WTC11 (cell line): ENCODE data around the gene OR5A2. TPM values are rescaled to one million over a fixed set of nuclear protein-coding genes. Genes with fewer than 3 reads are reported as not detected.

Source experiments
- ATAC-seq: fragments of 200-7000 bp; cut with Tn5 transposase; 2 replicates; pipeline ENCODE4 v1.10.0; 2021; ENCODE audit warnings: mild to moderate bottlenecking, moderate library complexity
- CTCF ChIA-PET: fragments of 300-600 bp; sonication (Branson Sonifier 250); formaldehyde crosslinking; loops from one replicate; lab custom pipeline; 2021; ENCODE audit warnings: antibody characterized with exemption; lab: Charles Lee
- POLR2A ChIA-PET: fragments of 350-600 bp; sonication (Branson Sonifier 250); formaldehyde crosslinking; loops from one replicate; lab custom pipeline; 2021; ENCODE audit warnings: antibody characterized with exemption; lab: Charles Lee
- DNase-seq: peaks from one replicate; pipeline ENCODE4 v3.0.0; 2021; ENCODE audit warnings: low spot score
- H3K27ac Mint-ChIP-seq: 2 replicates; pipeline ENCODE4 v1.8.0; 2021; ENCODE audit warnings: mixed read lengths
- H3K27me3 Mint-ChIP-seq: 2 replicates; pipeline ENCODE4 v1.8.0; 2021; ENCODE audit warnings: low read depth, mild to moderate bottlenecking, moderate library complexity, mixed read lengths
- H3K36me3 Mint-ChIP-seq: 2 replicates; pipeline ENCODE4 v1.8.0; 2021; ENCODE audit warnings: mixed read lengths
- H3K4me1 Mint-ChIP-seq: 2 replicates; pipeline ENCODE4 v1.8.0; 2022; ENCODE audit warnings: mixed read lengths
- H3K4me3 Mint-ChIP-seq: 2 replicates; pipeline ENCODE4 v1.8.0; 2021; ENCODE audit warnings: mild to moderate bottlenecking, moderate library complexity, mixed read lengths
- H3K9me3 Mint-ChIP-seq: 2 replicates; pipeline ENCODE4 v1.8.0; 2021; ENCODE audit warnings: mixed read lengths
- ATF1 ChIP-seq: sonication (generic); formaldehyde crosslinking; IDR thresholded peaks from 2 replicates; pipeline ENCODE4 v1.8.1; 2023; ENCODE audit warnings: mild to moderate bottlenecking, moderate library complexity, missing genetic modification reagents
- CTCF ChIP-seq: fragments of 200-600 bp; IDR thresholded peaks from 2 replicates; pipeline ENCODE4 v1.8.0; 2022; ENCODE audit warnings: antibody characterized with exemption
- FOXP1 ChIP-seq: sonication (generic); formaldehyde crosslinking; IDR thresholded peaks from 2 replicates; pipeline ENCODE4 v1.8.0; 2022; ENCODE audit warnings: missing genetic modification reagents, mild to moderate bottlenecking, moderate library complexity, borderline replicate concordance
- NFE2L1 ChIP-seq: sonication (generic); formaldehyde crosslinking; IDR thresholded peaks from 2 replicates; pipeline ENCODE4 v1.8.1; 2023; ENCODE audit warnings: missing genetic modification reagents
- NR2C2 ChIP-seq: sonication (generic); formaldehyde crosslinking; IDR thresholded peaks from 2 replicates; pipeline ENCODE4 v1.8.0; 2022; ENCODE audit warnings: mild to moderate bottlenecking, missing genetic modification reagents
- OVOL2 ChIP-seq: fragments of 250-450 bp; sonication (Bioruptor Pico); IDR thresholded peaks from 2 replicates; pipeline ENCODE4 v1.9.0; 2021; ENCODE audit warnings: mild to moderate bottlenecking, borderline replicate concordance
- ZNF232 ChIP-seq: sonication (generic); formaldehyde crosslinking; IDR thresholded peaks from 2 replicates; pipeline ENCODE4 v1.8.0; 2022; ENCODE audit warnings: mild to moderate bottlenecking, missing genetic modification reagents
- ZNF263 ChIP-seq: sonication (generic); formaldehyde crosslinking; IDR thresholded peaks from 2 replicates; pipeline ENCODE4 v1.8.1; 2022; ENCODE audit warnings: low read depth, mild to moderate bottlenecking, moderate library complexity, missing genetic modification reagents
- total RNA-seq: library from RNA; stranded (reverse); gene quantifications from 3 replicates; pipeline ENCODE4 v1.2.3, GENCODE V29; 2021
- TF ChIP-seq, protein P1 (sequence below): sonication (generic); formaldehyde crosslinking; IDR thresholded peaks from 2 replicates; pipeline ENCODE4 v1.8.0; 2022; ENCODE audit warnings: mild to moderate bottlenecking, missing genetic modification reagents
- TF ChIP-seq, protein P2 (sequence below): sonication (generic); formaldehyde crosslinking; conservative IDR thresholded peaks from 2 replicates; pipeline ENCODE4 v1.8.1; 2023; ENCODE audit warnings: mild to moderate bottlenecking, low read depth, missing genetic modification reagents, moderate library complexity
- TF ChIP-seq, protein P3 (sequence below): fragments of 250-450 bp; sonication (Bioruptor Pico); conservative IDR thresholded peaks from 2 replicates; pipeline ENCODE4 v1.9.0; 2021; ENCODE audit warnings: mild to moderate bottlenecking
- TF ChIP-seq, protein P4 (sequence below): sonication (generic); formaldehyde crosslinking; IDR thresholded peaks from 2 replicates; pipeline ENCODE4 v1.8.0; 2022; ENCODE audit warnings: missing genetic modification reagents
- TF ChIP-seq, protein P5 (sequence below): sonication (generic); formaldehyde crosslinking; IDR thresholded peaks from 2 replicates; pipeline ENCODE4 v1.8.1; 2022; ENCODE audit warnings: missing genetic modification reagents, borderline replicate concordance
- TF ChIP-seq, protein P6 (sequence below): sonication (generic); formaldehyde crosslinking; IDR thresholded peaks from 2 replicates; pipeline ENCODE4 v1.8.1; 2022; ENCODE audit warnings: low read depth, missing genetic modification reagents, borderline replicate concordance
- TF ChIP-seq, protein P7 (sequence below): sonication (generic); formaldehyde crosslinking; IDR thresholded peaks from 2 replicates; pipeline ENCODE4 v1.8.0; 2023; ENCODE audit warnings: missing genetic modification reagents

OR5A2 gene
- total RNA-seq, 1 experiment from 2014 or later = not detected

DNA sequence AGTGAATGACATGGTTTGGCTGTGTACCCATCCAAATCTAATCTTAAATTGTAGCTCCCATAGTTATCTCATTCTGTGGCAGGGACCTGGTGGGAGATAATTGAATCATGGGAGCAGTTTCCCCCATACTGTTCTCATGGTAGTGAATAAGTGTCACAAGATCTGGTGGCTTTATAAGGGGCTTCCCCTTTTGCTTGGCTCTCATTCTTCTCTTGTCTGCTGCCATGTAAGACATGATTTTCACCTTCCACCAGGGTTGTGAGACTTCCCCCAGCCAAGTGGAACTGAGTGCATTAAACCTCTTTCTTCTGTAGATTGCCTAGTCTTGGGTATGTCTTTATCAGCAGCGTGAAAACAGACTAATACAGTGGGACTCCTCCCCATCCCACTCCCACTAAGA, 11.1 kb downstream of the OR5A2 start:
- POLR2A ChIA-PET = no interaction called here
- TF ChIP-seq, protein P1, sequence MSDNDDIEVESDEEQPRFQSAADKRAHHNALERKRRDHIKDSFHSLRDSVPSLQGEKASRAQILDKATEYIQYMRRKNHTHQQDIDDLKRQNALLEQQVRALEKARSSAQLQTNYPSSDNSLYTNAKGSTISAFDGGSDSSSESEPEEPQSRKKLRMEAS (CRISPR knock-in tag) = no peak
- no peak for TF ChIP-seq ZNF232
- H3K9me3 Mint-ChIP-seq = peaks cover 37% of the 10 kb centered on the region

DNA sequence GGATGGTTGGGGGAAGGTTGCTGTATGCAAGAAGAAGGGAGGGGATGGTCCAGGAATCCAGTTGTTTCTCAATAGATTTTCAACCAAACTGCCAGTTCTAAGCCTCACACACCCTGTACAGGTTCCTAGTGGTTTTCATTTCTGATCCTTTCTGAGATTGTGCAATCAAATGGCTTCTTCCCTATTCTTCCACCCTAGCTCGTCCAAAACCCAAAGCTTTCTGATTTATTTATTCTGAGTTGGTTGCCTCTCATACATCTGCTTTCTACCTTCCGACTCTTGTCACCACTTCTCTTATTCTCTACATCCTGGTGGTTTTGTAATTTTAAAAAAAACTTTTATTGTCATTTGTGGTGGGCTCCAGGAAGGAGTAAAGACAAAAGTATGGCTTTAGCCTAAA, 12.6 kb downstream of the OR5A2 start:
- ATAC-seq (no peak), DNase-seq (no peak)
- POLR2A ChIA-PET = no interaction called here
- CTCF ChIA-PET = no interaction called here
- no peak overlapping the region for H3K4me3 Mint-ChIP-seq
- no peaks in the 10 kb centered on the region for H3K27me3 Mint-ChIP-seq
- peaks cover 51% of the 10 kb centered on the region for H3K9me3 Mint-ChIP-seq
- no peak for TF ChIP-seq ATF1 (CRISPR knock-in tag)
- no peak overlapping the region for H3K27ac Mint-ChIP-seq
- H3K4me1 Mint-ChIP-seq = no peaks in the 10 kb centered on the region
- peaks cover 22% of the 10 kb centered on the region for H3K36me3 Mint-ChIP-seq

More for the DNA sequence above, 11.1 kb downstream of the OR5A2 start:
- no peaks in the 10 kb centered on the region for H3K27me3 Mint-ChIP-seq
- peaks cover 9% of the 10 kb centered on the region for H3K36me3 Mint-ChIP-seq
- no peaks in the 10 kb centered on the region for H3K4me1 Mint-ChIP-seq
- no peak overlapping the region for H3K27ac Mint-ChIP-seq
- ATAC-seq (no peak), DNase-seq (no peak)
- CTCF ChIA-PET = no interaction called here
- no peak overlapping the region for H3K4me3 Mint-ChIP-seq

DNA sequence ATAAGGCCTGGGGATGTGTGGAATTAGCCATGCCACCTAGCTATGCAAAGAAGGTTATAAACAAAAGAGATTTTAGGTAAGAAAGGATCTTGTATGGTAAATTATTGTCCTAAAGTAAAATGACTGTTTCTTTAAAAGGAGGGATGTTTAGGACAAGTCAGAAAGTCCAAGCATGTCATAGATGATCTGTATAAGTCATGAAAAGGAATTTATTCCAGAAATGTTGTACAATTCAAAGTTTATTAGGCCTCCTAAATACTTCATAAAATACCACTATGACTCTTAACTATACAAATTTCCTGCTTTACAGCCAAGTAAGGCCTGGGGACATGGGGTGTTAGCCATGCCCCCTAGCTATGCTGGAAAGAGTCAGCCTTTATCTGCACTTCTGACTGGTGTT, 22.7 kb downstream of the OR5A2 start:
- DNase-seq (no peak), ATAC-seq (no peak)
- H3K4me3 Mint-ChIP-seq = no peak overlapping the region
- peaks cover 84% of the 10 kb centered on the region for H3K9me3 Mint-ChIP-seq
- TF ChIP-seq, protein P2, sequence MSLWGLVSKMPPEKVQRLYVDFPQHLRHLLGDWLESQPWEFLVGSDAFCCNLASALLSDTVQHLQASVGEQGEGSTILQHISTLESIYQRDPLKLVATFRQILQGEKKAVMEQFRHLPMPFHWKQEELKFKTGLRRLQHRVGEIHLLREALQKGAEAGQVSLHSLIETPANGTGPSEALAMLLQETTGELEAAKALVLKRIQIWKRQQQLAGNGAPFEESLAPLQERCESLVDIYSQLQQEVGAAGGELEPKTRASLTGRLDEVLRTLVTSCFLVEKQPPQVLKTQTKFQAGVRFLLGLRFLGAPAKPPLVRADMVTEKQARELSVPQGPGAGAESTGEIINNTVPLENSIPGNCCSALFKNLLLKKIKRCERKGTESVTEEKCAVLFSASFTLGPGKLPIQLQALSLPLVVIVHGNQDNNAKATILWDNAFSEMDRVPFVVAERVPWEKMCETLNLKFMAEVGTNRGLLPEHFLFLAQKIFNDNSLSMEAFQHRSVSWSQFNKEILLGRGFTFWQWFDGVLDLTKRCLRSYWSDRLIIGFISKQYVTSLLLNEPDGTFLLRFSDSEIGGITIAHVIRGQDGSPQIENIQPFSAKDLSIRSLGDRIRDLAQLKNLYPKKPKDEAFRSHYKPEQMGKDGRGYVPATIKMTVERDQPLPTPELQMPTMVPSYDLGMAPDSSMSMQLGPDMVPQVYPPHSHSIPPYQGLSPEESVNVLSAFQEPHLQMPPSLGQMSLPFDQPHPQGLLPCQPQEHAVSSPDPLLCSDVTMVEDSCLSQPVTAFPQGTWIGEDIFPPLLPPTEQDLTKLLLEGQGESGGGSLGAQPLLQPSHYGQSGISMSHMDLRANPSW (CRISPR knock-in tag) = no peak
- TF ChIP-seq, protein P3, sequence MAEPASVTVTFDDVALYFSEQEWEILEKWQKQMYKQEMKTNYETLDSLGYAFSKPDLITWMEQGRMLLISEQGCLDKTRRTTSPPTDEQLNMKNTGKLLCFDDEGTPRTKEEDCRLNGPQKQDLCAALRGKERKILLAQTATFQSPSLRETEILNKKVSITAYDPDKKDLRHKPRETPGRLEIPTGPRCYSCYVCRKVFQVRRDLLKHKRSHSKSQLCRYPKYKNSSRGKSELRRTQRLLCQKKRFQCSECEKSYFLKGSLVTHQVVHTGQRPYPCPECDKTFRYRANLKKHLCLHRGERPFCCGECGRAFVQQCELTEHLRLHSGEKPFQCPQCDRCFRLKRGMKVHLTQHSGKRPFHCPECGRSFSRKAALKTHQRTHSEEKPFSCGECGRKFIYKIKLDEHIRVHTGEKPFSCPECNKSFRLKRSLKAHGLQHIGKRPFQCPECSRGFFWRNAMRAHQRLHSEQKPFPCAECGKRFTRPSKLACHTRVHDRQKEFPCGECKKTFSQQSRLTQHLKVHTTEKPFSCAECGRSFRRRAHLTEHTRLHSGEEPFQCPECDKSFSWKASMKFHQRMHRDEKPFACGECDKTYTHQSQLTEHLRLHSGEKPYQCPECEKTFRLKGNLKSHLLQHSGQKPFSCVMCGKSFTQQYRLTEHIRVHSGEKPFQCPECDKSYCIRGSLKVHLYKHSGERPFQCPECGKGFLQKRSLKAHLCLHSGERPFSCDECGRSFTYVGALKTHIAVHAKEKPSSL (CRISPR knock-in tag) = no peak
- TF ChIP-seq, protein P4, sequence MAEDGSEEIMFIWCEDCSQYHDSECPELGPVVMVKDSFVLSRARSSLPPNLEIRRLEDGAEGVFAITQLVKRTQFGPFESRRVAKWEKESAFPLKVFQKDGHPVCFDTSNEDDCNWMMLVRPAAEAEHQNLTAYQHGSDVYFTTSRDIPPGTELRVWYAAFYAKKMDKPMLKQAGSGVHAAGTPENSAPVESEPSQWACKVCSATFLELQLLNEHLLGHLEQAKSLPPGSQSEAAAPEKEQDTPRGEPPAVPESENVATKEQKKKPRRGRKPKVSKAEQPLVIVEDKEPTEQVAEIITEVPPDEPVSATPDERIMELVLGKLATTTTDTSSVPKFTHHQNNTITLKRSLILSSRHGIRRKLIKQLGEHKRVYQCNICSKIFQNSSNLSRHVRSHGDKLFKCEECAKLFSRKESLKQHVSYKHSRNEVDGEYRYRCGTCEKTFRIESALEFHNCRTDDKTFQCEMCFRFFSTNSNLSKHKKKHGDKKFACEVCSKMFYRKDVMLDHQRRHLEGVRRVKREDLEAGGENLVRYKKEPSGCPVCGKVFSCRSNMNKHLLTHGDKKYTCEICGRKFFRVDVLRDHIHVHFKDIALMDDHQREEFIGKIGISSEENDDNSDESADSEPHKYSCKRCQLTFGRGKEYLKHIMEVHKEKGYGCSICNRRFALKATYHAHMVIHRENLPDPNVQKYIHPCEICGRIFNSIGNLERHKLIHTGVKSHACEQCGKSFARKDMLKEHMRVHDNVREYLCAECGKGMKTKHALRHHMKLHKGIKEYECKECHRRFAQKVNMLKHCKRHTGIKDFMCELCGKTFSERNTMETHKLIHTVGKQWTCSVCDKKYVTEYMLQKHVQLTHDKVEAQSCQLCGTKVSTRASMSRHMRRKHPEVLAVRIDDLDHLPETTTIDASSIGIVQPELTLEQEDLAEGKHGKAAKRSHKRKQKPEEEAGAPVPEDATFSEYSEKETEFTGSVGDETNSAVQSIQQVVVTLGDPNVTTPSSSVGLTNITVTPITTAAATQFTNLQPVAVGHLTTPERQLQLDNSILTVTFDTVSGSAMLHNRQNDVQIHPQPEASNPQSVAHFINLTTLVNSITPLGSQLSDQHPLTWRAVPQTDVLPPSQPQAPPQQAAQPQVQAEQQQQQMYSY (CRISPR knock-in tag) = no peak
- no peak for TF ChIP-seq OVOL2 (CRISPR knock-in tag)
- TF ChIP-seq FOXP1 = no peak
- TF ChIP-seq, protein P5, sequence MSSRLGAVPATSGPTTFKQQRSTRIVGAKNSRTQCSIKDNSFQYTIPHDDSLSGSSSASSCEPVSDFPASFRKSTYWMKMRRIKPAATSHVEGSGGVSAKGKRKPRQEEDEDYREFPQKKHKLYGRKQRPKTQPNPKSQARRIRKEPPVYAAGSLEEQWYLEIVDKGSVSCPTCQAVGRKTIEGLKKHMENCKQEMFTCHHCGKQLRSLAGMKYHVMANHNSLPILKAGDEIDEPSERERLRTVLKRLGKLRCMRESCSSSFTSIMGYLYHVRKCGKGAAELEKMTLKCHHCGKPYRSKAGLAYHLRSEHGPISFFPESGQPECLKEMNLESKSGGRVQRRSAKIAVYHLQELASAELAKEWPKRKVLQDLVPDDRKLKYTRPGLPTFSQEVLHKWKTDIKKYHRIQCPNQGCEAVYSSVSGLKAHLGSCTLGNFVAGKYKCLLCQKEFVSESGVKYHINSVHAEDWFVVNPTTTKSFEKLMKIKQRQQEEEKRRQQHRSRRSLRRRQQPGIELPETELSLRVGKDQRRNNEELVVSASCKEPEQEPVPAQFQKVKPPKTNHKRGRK = no peak
- TF ChIP-seq CTCF = no peak
- TF ChIP-seq, protein P6, sequence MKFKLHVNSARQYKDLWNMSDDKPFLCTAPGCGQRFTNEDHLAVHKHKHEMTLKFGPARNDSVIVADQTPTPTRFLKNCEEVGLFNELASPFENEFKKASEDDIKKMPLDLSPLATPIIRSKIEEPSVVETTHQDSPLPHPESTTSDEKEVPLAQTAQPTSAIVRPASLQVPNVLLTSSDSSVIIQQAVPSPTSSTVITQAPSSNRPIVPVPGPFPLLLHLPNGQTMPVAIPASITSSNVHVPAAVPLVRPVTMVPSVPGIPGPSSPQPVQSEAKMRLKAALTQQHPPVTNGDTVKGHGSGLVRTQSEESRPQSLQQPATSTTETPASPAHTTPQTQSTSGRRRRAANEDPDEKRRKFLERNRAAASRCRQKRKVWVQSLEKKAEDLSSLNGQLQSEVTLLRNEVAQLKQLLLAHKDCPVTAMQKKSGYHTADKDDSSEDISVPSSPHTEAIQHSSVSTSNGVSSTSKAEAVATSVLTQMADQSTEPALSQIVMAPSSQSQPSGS (CRISPR knock-in tag) = no peak
- TF ChIP-seq NFE2L1 = no peak
- TF ChIP-seq ZNF263 = no peak
- TF ChIP-seq NR2C2 (CRISPR knock-in tag) = no peak
- TF ChIP-seq, protein P7, sequence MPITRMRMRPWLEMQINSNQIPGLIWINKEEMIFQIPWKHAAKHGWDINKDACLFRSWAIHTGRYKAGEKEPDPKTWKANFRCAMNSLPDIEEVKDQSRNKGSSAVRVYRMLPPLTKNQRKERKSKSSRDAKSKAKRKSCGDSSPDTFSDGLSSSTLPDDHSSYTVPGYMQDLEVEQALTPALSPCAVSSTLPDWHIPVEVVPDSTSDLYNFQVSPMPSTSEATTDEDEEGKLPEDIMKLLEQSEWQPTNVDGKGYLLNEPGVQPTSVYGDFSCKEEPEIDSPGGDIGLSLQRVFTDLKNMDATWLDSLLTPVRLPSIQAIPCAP (CRISPR knock-in tag) = no peak
- peaks cover 6% of the 10 kb centered on the region; the same call in 1 of the 2 replicates for H3K27me3 Mint-ChIP-seq
- POLR2A ChIA-PET = no interaction called here
- H3K36me3 Mint-ChIP-seq = peaks cover 57% of the 10 kb centered on the region
- no peak overlapping the region for H3K27ac Mint-ChIP-seq
- H3K4me1 Mint-ChIP-seq = no peaks in the 10 kb centered on the region
- CTCF ChIA-PET = no interaction called here
